Measurements from ENCODE around the gene USHBP1. TPM values are rescaled to one million over a fixed set of nuclear protein-coding genes. Genes with fewer than 3 reads are reported as not detected.

The USHBP1 gene
- total and polyA plus RNA-seq, 10 of the 15 experiments (the other 5 are each of a cell fraction or from before 2014, with no cell fraction given), result 0.05 to 0.96 (median 0.22) TPM; not detected in 2

- TF ChIP-seq, protein P1, sequence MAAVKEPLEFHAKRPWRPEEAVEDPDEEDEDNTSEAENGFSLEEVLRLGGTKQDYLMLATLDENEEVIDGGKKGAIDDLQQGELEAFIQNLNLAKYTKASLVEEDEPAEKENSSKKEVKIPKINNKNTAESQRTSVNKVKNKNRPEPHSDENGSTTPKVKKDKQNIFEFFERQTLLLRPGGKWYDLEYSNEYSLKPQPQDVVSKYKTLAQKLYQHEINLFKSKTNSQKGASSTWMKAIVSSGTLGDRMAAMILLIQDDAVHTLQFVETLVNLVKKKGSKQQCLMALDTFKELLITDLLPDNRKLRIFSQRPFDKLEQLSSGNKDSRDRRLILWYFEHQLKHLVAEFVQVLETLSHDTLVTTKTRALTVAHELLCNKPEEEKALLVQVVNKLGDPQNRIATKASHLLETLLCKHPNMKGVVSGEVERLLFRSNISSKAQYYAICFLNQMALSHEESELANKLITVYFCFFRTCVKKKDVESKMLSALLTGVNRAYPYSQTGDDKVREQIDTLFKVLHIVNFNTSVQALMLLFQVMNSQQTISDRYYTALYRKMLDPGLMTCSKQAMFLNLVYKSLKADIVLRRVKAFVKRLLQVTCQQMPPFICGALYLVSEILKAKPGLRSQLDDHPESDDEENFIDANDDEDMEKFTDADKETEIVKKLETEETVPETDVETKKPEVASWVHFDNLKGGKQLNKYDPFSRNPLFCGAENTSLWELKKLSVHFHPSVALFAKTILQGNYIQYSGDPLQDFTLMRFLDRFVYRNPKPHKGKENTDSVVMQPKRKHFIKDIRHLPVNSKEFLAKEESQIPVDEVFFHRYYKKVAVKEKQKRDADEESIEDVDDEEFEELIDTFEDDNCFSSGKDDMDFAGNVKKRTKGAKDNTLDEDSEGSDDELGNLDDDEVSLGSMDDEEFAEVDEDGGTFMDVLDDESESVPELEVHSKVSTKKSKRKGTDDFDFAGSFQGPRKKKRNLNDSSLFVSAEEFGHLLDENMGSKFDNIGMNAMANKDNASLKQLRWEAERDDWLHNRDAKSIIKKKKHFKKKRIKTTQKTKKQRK (IDR thresholded peaks at IDR 0.05; ENCODE audit: low read depth, low read length), result no peak
- TF ChIP-seq IRF4 (IDR thresholded peaks at IDR 0.05; ENCODE audit: low read depth, low read length), result no peak
These were observed 45.5 kb upstream of the USHBP1 start (continued) for GRCh38 chr19:17309965-17310461.

GRCh38 chr19:17309198-17309964 is 44.8 kb upstream of the USHBP1 start, which contains the start of gene DDA1:
TSS of gene DDA1 (plus strand) at chr19:17309563. CDS start at chr19:17309655, 92 bp downstream.
- peak within 1 kb of the TSS; percentile 96 for H3K4me3 ChIP-seq
- in situ Hi-C loops (cut with MboI), result no loop called here
- H2AFZ ChIP-seq (ENCODE audit: control insufficient read depth, low read depth, low read length), result peak within 1 kb of the TSS; percentile 72
- ATAC-seq, result peak; percentile 87
- POLR2A ChIA-PET, result interaction anchor here (0.5 to 2.9 kb wide), 13 partner anchors 12 to 110 kb away, joined by 3 to 24 read pairs (median 4); partner anchors contain the start of genes ANO8, BABAM1, BST2 and MVB12A
- BruUV-seq (replicated peaks), result TSS peak; percentile 65
- peak within 1 kb of the TSS; percentile 98 for H3K4me2 ChIP-seq (ENCODE audit: control insufficient read depth, insufficient read depth)
- CTCF ChIA-PET, result interaction anchor here (0.8 to 1.8 kb wide), 7 partner anchors 23 to 111 kb away, joined by 3 to 9 read pairs (median 4); partner anchors contain the start of gene BABAM1
- H3K36me3 ChIP-seq (ENCODE audit: control insufficient read depth in 2 of 2, insufficient read depth in 2 of 2, low read length in 1 of 2), result peaks cover under 1 to 9% of the 10 kb centered on the region in 2 experiments; a peak in 3 of 4 replicates
- H3K27me3 ChIP-seq (replicated peaks in 1 of 2; ENCODE audit: control insufficient read depth in 2 of 2, insufficient read depth in 2 of 2, low read length in 1 of 2), result no peaks in the 10 kb centered on the region
- WGBS (ENCODE audit: insufficient coverage, insufficient replicate concordance, low lambda C conversion rate, missing lambda C conversion rate), result 1% methylated on average over 42 of the region's 46 CpGs
- H3K4me1 ChIP-seq (ENCODE audit: control insufficient read depth, insufficient read depth, low read length), result peaks cover 20% of the 10 kb centered on the region
- peak; percentile 100 for FAIRE-seq
- peak within 1 kb of the TSS; percentile 88 for H3K27ac ChIP-seq (ENCODE audit: control insufficient read depth, insufficient read depth)
- SMC1A ChIA-PET (ENCODE audit: uncharacterized antibody, unreplicated experiment), result interaction anchor here (1.0 to 2.0 kb wide), 3 partner anchors 16 to 27 kb away, joined by 4 to 6 read pairs (median 5); no protein-coding TSS in a partner anchor
- DNase-seq (ENCODE audit: low read depth, low spot score), result peak; percentile 100
- intact Hi-C loops (cut with micrococcal nuclease; ENCODE audit: unreplicated experiment), result loop anchor here (1.0 to 10.0 kb wide), 2 partner anchors 25 to 415 kb away; partner anchors contain the start of gene ANO8
- peaks cover 3% of the 10 kb centered on the region; the same call in 1 of the 2 replicates for H4K20me1 ChIP-seq (ENCODE audit: control insufficient read depth, insufficient read depth)
- peaks cover 37% of the 10 kb centered on the region for H3K79me2 ChIP-seq (ENCODE audit: control insufficient read depth, insufficient read depth, low read length)
- RAD21 ChIA-PET (ENCODE audit: unreplicated experiment), result interaction anchor here (0.8 to 1.5 kb wide), 13 partner anchors 12 to 110 kb away, joined by 3 to 9 read pairs (median 4); partner anchors contain the start of genes ANO8, BABAM1, BST2 and USE1
- peak within 1 kb of the TSS; percentile 80 for H3K9ac ChIP-seq (ENCODE audit: control insufficient read depth, insufficient read depth, low read length)
- no peaks in the 10 kb centered on the region for H3K9me3 ChIP-seq (replicated peaks; ENCODE audit: control insufficient read depth, insufficient read depth, low read length)
- no peak for TF ChIP-seq ETV6 (conservative IDR thresholded peaks at IDR 0.05 in 1 of 2, IDR thresholded peaks at IDR 0.05 in 1 of 2; ENCODE audit: borderline replicate concordance in 1 of 2, low read depth in 1 of 2)
- TF ChIP-seq ZNF622 (IDR thresholded peaks at IDR 0.05), result peak; percentile 99
- TF ChIP-seq CEBPB (IDR thresholded peaks at IDR 0.05; ENCODE audit: borderline replicate concordance in 1 of 2, low read depth in 2 of 2, low read length in 2 of 2), result no peak
- no peak for TF ChIP-seq YBX1 (IDR thresholded peaks at IDR 0.05)
- TF ChIP-seq ZBTB4 (CRISPR knock-in tag; IDR thresholded peaks at IDR 0.05), result no peak
- TF ChIP-seq POLR2AphosphoS2 (IDR thresholded peaks at IDR 0.05; ENCODE audit: low read depth, low read length), result no peak
- peak; percentile 67 for TF ChIP-seq MTA2 (IDR thresholded peaks at IDR 0.05; ENCODE audit: low read depth)
- TF ChIP-seq NR2C2 (IDR thresholded peaks at IDR 0.05; ENCODE audit: borderline replicate concordance, control insufficient read depth, insufficient read length, low read depth), result peak; percentile 69
- TF ChIP-seq POU2F2 (IDR thresholded peaks at IDR 0.05; ENCODE audit: borderline replicate concordance, low read depth, low read length), result peak; percentile 50; the same call in 1 of the 3 replicates
- TF ChIP-seq CBX3 (IDR thresholded peaks at IDR 0.05; ENCODE audit: borderline replicate concordance, low read depth), result no peak
- peak; percentile 55; the same call in 1 of the 2 replicates for TF ChIP-seq TARDBP (IDR thresholded peaks at IDR 0.05; ENCODE audit: borderline replicate concordance)

Measured in GM12878 (cell line).